ENCODE measurements around the gene BABAM2. TPM values are rescaled to one million over a fixed set of nuclear protein-coding genes. Genes with fewer than 3 reads are reported as not detected.

The BABAM2 gene
- total and polyA plus RNA-seq, 2 experiments from 2014 or later = 31.8 to 83.3 TPM

DNA sequence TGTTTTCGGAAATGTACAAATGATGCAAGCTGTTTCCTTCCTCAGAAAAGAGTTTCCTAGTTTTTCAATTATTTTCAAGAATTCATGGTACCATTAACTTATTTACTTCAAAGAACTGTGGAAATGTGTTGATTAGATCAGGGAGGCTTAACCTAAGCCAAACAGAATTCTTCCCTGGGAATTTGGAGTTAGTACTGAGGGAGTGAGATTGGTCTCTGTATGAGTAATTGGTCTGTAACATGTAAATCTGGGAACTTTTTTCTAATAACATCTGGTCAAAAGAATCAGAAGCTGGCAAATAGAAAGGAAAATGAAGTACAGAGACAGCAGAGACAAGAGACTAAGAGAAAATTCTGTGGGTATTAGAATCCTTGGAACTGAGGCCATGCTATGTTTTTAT, 145.8 kb downstream of the BABAM2 start:
- H3K4me3 ChIP-seq = no peak overlapping the region
- no peak for DNase-seq (ENCODE audit: low read depth in 1 of 2, low spot score in 1 of 2)
- no peaks in the 10 kb centered on the region for H3K9me3 ChIP-seq (ENCODE audit: low read depth)
- H3K27ac ChIP-seq = no peak overlapping the region
- TF ChIP-seq CTCF (IDR thresholded peaks at IDR 0.05; ENCODE audit: low read depth, low read length) = no peak
- H3K4me1 ChIP-seq (ENCODE audit: low read depth) = peaks cover 12% of the 10 kb centered on the region
- no peaks in the 10 kb centered on the region for H3K27me3 ChIP-seq
- H3K36me3 ChIP-seq = no peaks in the 10 kb centered on the region

DNA sequence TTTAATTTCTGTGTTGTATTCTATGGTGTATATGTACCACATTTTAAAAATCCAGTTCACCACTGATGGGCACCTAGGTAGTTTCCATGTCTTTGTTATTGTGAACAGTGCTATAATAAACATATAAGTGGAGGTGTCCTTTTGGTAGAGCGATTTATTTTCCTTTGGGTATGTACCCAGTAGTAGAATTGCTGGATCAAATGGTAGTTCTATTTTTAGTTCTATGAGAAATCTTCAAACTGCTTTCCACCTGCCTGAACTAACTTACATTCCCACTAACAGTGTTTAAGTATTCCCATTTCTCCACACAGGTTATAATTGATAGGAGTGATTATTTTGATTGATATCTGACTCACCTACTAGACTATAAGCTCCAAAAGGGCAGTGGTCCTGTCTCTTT, 148.2 kb downstream of the BABAM2 start:
- no peaks in the 10 kb centered on the region for H3K27me3 ChIP-seq
- no peak for DNase-seq (ENCODE audit: low read depth in 1 of 2, low spot score in 1 of 2)

DNA sequence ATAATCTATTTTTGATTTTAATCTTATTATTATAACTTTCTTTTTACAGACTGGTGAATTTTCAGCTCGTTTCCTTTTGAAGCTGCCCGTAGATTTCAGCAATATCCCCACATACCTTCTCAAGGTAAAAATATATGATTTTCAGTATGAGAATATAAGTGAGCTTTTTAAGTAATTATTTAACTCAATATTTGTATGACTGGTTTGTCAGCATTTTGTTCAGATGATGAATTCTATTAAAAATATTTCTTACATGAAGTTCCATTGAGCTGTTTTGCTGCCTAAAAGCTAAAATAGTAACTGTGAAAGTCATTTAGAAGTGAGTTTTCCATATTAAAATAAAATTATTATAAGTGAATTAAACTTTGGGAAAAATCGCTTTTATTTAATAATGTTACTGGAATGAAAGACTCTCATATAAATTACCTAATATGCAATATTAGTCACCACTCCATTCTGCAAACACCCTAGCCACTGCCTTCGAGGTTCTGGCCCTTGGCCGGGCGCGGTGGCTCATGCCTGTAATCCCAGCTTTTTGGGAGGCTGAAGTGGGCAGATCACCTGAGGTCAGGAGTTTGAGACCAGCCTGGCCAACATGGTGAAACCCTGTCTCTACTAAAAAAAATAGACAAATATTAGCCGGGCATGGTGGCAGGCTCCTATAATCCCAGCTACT, 155.3 kb downstream of the BABAM2 start:
- DNase-seq (ENCODE audit: low read depth in 1 of 2, low spot score in 1 of 2) = no peak
- TF ChIP-seq CTCF (IDR thresholded peaks at IDR 0.05; ENCODE audit: low read depth, low read length) = no peak
- no peak overlapping the region for H3K4me3 ChIP-seq
- H3K4me1 ChIP-seq (ENCODE audit: low read depth) = peaks cover 7% of the 10 kb centered on the region
- H3K36me3 ChIP-seq = no peaks in the 10 kb centered on the region
- no peak overlapping the region for H3K27ac ChIP-seq
- no peaks in the 10 kb centered on the region for H3K27me3 ChIP-seq
- H3K9me3 ChIP-seq (ENCODE audit: low read depth) = no peaks in the 10 kb centered on the region

More for the DNA sequence above, 148.2 kb downstream of the BABAM2 start:
- H3K9me3 ChIP-seq (ENCODE audit: low read depth) = no peaks in the 10 kb centered on the region
- peaks cover 17% of the 10 kb centered on the region for H3K4me1 ChIP-seq (ENCODE audit: low read depth)
- no peak for TF ChIP-seq CTCF (IDR thresholded peaks at IDR 0.05; ENCODE audit: low read depth, low read length)
- H3K4me3 ChIP-seq = no peak overlapping the region
- no peaks in the 10 kb centered on the region for H3K36me3 ChIP-seq
- no peak overlapping the region for H3K27ac ChIP-seq

GRCh38 chr2:28046921-28047320, 156.4 kb downstream of the BABAM2 start:
- no peaks in the 10 kb centered on the region for H3K27me3 ChIP-seq
- no peaks in the 10 kb centered on the region for H3K36me3 ChIP-seq
- H3K4me1 ChIP-seq (ENCODE audit: low read depth) = no peaks in the 10 kb centered on the region
- no peak for DNase-seq (ENCODE audit: low read depth in 1 of 2, low spot score in 1 of 2)
- H3K9me3 ChIP-seq (ENCODE audit: low read depth) = no peaks in the 10 kb centered on the region
- H3K27ac ChIP-seq = no peak overlapping the region
- H3K4me3 ChIP-seq = no peak overlapping the region
- no peak for TF ChIP-seq CTCF (IDR thresholded peaks at IDR 0.05; ENCODE audit: low read depth, low read length)

DNA sequence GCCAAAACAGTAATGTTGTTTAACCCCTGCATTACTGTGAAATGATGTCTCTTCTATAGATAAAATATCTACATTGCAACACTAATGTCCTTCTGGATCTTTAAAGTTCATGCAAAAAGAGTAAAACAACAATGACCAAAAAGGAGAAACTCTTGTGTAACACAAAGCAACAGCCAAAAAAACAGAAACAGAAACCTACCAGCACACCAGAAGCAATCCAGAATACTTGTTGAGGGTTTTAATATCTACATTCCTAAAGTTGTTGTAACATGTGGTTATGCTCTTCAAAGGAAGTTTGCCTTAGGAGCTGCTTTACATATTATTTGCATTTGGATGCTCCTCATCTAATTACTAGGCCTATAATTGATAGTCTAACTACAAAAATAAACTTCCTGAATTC, 157.2 kb downstream of the BABAM2 start:
- DNase-seq (ENCODE audit: low read depth in 1 of 2, low spot score in 1 of 2) = peak in 1 of 2 donors; percentile 92
- Histone ChIP-seq H3K27ac (no peak overlapping the region), H3K4me1 (ENCODE audit: low read depth) (no peaks in the 10 kb centered on the region), H3K36me3 (no peaks in the 10 kb centered on the region), H3K4me3 (no peak overlapping the region), H3K27me3 (no peaks in the 10 kb centered on the region), H3K9me3 (ENCODE audit: low read depth) (no peaks in the 10 kb centered on the region)
- TF ChIP-seq CTCF (IDR thresholded peaks at IDR 0.05; ENCODE audit: low read depth, low read length) = no peak
